Astrocyte (in vitro differentiated cells and primary cell): ENCODE results near the gene MAN1C1. TPM values are rescaled to one million over a fixed set of nuclear protein-coding genes. Genes with fewer than 3 reads are reported as not detected.

Experiments
- DNase-seq: peaks from one replicate; pipeline ENCODE4 v3.0.0-alpha.2; 2010; ENCODE audit warnings: low read depth
- FAIRE-seq: peaks from 2 replicates; lab custom pipeline; 2011; peaks lifted over from hg19 to GRCh38; lab: Jason Lieb, UNC
- H2AFZ ChIP-seq: 2 replicates; pipeline ENCODE4 v1.6.0; 2012; ENCODE audit warnings: low read depth, low read length, inconsistent platforms
- H3K27ac ChIP-seq: 2 replicates; pipeline ENCODE4 v1.5.1; 2011; ENCODE audit warnings: low read depth, low read length, inconsistent platforms
- H3K27me3 ChIP-seq: 2 replicates; pipeline ENCODE4 v1.6.0; 2011; ENCODE audit warnings: low read length, inconsistent platforms; ENCODE audit not compliant: insufficient read depth
- H3K36me3 ChIP-seq: 2 replicates; pipeline ENCODE4 v1.5.1; 2011; ENCODE audit warnings: low read length, inconsistent platforms; ENCODE audit not compliant: insufficient read depth
- H3K4me1 ChIP-seq: 2 replicates; pipeline ENCODE4 v1.5.1; 2011; ENCODE audit warnings: low read length, inconsistent platforms; ENCODE audit not compliant: insufficient read depth
- H3K4me2 ChIP-seq: 2 replicates; pipeline ENCODE4 v1.6.0; 2012; ENCODE audit warnings: low read length, inconsistent platforms
- H3K4me3 ChIP-seq: 2 replicates; pipeline ENCODE4 v1.5.1; 2011; ENCODE audit warnings: low read depth, mild to moderate bottlenecking, low read length, inconsistent platforms; ENCODE audit not compliant: insufficient read depth
- H3K79me2 ChIP-seq: 2 replicates; pipeline ENCODE4 v1.6.0; 2012; ENCODE audit warnings: mild to moderate bottlenecking, low read length, inconsistent platforms; ENCODE audit not compliant: insufficient read depth
- H3K9ac ChIP-seq: 2 replicates; pipeline ENCODE4 v1.6.0; 2012; ENCODE audit warnings: mild to moderate bottlenecking, low read length, inconsistent platforms
- H3K9me3 ChIP-seq: 2 replicates; pipeline ENCODE4 v1.5.1; 2012; ENCODE audit warnings: low read depth, mild to moderate bottlenecking, low read length, inconsistent platforms; ENCODE audit not compliant: insufficient read depth
- H4K20me1 ChIP-seq: 2 replicates; pipeline ENCODE4 v1.6.0; 2012; ENCODE audit warnings: low read length, inconsistent platforms; ENCODE audit not compliant: insufficient read depth
- H3K27ac Mint-ChIP-seq: one replicate; pipeline ENCODE4 v1.8.0; 2021; ENCODE audit warnings: mild to moderate bottlenecking, mixed read lengths; ENCODE audit not compliant: unreplicated experiment
- H3K27me3 Mint-ChIP-seq: one replicate; pipeline ENCODE4 v1.8.0; 2021; ENCODE audit warnings: low read depth, mixed read lengths; ENCODE audit not compliant: unreplicated experiment
- H3K36me3 Mint-ChIP-seq: one replicate; pipeline ENCODE4 v1.8.0; 2021; ENCODE audit warnings: low read depth, mixed read lengths; ENCODE audit not compliant: unreplicated experiment
- H3K4me1 Mint-ChIP-seq: one replicate; pipeline ENCODE4 v1.8.0; 2021; ENCODE audit warnings: low read depth, mixed read lengths; ENCODE audit not compliant: unreplicated experiment
- H3K4me3 Mint-ChIP-seq: one replicate; pipeline ENCODE4 v1.8.0; 2021; ENCODE audit warnings: mild to moderate bottlenecking, moderate library complexity, mixed read lengths; ENCODE audit not compliant: unreplicated experiment
- H3K9me3 Mint-ChIP-seq: one replicate; pipeline ENCODE4 v1.8.0; 2021; ENCODE audit warnings: mild to moderate bottlenecking, mixed read lengths; ENCODE audit not compliant: unreplicated experiment
- CTCF ChIP-seq: IDR thresholded peaks from 2 replicates; pipeline ENCODE4 v1.5.1; 2011; ENCODE audit warnings: low read depth, mild to moderate bottlenecking, inconsistent platforms, low read length, moderate library complexity; ENCODE audit not compliant: insufficient read depth
- EZH2 ChIP-seq: IDR thresholded peaks from 2 replicates; pipeline ENCODE4 v1.6.1; 2012; ENCODE audit warnings: mild to moderate bottlenecking, low read length, inconsistent platforms; ENCODE audit not compliant: insufficient read depth
- total RNA-seq: library from RNA; stranded (reverse); gene quantifications from 2 replicates; pipeline ENCODE4 v1.2.1, GENCODE V29; 2021

Gene MAN1C1
- total RNA-seq, 1 donor from 2014 or later, result 0.86 TPM

GRCh38 chr1:25615563-25616094 is 962 bp upstream of the MAN1C1 start:
- TF ChIP-seq CTCF (no peak), EZH2 (no peak)
- peaks cover 76% of the 10 kb centered on the region for H3K27me3 Mint-ChIP-seq
- Histone ChIP-seq H4K20me1 (peaks cover 13% of the 10 kb centered on the region), H3K79me2 (no peaks in the 10 kb centered on the region), H3K9ac (peak overlapping the region; percentile 15), H3K27ac (no peak overlapping the region), H3K36me3 (no peaks in the 10 kb centered on the region), H2AFZ (peak overlapping the region; percentile 64), H3K4me3 (peak overlapping the region; percentile 52), H3K9me3 (no peaks in the 10 kb centered on the region), H3K27me3 (peaks cover 60% of the 10 kb centered on the region), H3K4me1 (peaks cover 5% of the 10 kb centered on the region), H3K4me2 (peak overlapping the region; percentile 86)
- DNase-seq (no peak), FAIRE-seq (no peak)
- H3K9me3 Mint-ChIP-seq, result no peaks in the 10 kb centered on the region
- peaks cover 2% of the 10 kb centered on the region for H3K36me3 Mint-ChIP-seq
- H3K27ac Mint-ChIP-seq, result no peak overlapping the region
- no peaks in the 10 kb centered on the region for H3K4me1 Mint-ChIP-seq
- H3K4me3 Mint-ChIP-seq, result peak overlapping the region; percentile 35

GRCh38 chr1:25616987-25617624 is 515 bp downstream of the MAN1C1 start:
- Histone ChIP-seq H3K79me2 (no peaks in the 10 kb centered on the region), H3K36me3 (no peaks in the 10 kb centered on the region), H3K9ac (no peak overlapping the region), H2AFZ (peak overlapping the region; percentile 67), H3K27me3 (peaks cover 55% of the 10 kb centered on the region), H3K4me1 (peaks cover 5% of the 10 kb centered on the region), H3K4me3 (peak overlapping the region; percentile 56), H3K9me3 (no peaks in the 10 kb centered on the region), H4K20me1 (peaks cover 13% of the 10 kb centered on the region), H3K4me2 (peak overlapping the region; percentile 88), H3K27ac (no peak overlapping the region)
- Mint-ChIP-seq H3K9me3 (no peaks in the 10 kb centered on the region), H3K27me3 (peaks cover 75% of the 10 kb centered on the region), H3K36me3 (no peaks in the 10 kb centered on the region), H3K4me3 (no peak overlapping the region), H3K4me1 (no peaks in the 10 kb centered on the region), H3K27ac (no peak overlapping the region)
- FAIRE-seq (no peak), DNase-seq (no peak)
- TF ChIP-seq EZH2 (no peak), CTCF (no peak)
